ENCODE measurements around the gene SERPINB1.
"Not testable (repeated sequence)": the region's sequence is repeated elsewhere in the genome, so short reads cannot be mapped to it uniquely, and the experiment has no call there.

SERPINB1 gene

DNA sequence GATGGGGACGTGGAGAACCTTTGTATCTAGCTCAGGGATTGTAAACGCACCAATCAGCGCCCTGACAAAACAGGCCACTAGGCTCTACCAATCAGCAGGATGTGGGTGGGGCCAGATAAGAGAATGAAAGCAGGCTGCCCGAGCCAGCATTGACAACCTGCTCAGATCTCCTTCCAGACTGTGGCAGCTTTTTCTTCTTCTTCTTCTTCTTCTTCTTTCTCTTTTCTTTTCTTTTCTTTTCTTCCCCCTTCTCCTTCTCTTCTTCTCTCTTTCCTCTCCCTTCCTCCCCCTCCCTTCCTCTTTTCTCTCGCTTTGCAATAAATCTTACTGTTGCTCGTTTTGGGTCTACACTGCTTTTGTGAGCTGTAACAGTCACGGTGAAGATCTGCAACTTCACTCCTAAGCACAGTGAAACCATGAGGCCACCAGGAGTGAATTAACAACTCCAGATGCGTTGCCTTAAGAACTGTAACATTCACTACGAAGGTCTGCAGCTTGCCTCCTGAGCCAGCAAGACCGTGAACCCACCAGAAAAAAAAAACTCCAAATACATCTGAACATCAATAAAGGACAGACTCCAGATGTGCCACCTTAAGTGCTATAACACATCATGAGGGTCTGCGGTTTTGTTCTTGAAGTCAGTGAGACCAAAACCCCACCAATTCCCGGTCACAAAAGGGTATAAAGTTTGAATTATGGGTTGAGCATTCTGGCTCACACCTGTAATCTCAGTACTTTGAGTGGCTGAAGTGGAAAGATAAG lies 19.6 kb upstream of the SERPINB1 start:
- POLR2A ChIA-PET = no interaction called here
- H3K4me3 ChIP-seq (ENCODE audit: low read depth, low read length) = no peak overlapping the region

DNA sequence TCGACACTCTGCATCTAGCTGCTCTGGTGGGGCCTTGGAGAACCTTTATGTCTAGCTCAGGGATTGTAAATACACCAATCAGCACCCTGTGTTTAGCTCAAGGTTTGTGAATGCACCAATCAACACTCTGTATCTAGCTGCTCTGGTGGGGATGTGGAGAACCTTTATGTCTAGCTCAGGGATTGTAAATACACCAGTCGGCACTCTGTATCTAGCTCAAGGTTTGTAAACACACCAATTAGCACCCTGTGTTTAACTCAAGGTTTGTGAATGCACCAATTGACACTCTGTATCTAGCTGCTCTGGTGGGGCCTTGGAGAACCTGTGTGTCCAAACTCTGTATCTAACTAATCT lies 19.0 kb upstream of the SERPINB1 start:
- CTCF ChIA-PET; H3K4me3 ChIP-seq (ENCODE audit: low read depth, low read length); POLR2A ChIA-PET; DNase-seq (ENCODE audit: low read depth, low spot score): not testable (repeated sequence)

More for the DNA sequence above, 19.6 kb upstream of the SERPINB1 start:
- TF ChIP-seq, protein P1, sequence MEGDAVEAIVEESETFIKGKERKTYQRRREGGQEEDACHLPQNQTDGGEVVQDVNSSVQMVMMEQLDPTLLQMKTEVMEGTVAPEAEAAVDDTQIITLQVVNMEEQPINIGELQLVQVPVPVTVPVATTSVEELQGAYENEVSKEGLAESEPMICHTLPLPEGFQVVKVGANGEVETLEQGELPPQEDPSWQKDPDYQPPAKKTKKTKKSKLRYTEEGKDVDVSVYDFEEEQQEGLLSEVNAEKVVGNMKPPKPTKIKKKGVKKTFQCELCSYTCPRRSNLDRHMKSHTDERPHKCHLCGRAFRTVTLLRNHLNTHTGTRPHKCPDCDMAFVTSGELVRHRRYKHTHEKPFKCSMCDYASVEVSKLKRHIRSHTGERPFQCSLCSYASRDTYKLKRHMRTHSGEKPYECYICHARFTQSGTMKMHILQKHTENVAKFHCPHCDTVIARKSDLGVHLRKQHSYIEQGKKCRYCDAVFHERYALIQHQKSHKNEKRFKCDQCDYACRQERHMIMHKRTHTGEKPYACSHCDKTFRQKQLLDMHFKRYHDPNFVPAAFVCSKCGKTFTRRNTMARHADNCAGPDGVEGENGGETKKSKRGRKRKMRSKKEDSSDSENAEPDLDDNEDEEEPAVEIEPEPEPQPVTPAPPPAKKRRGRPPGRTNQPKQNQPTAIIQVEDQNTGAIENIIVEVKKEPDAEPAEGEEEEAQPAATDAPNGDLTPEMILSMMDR (IDR thresholded peaks at IDR 0.05; ENCODE audit: insufficient read depth, low read length, missing control alignments) = no peak
- DNase-seq (ENCODE audit: low read depth, low spot score) = no peak
- CTCF ChIA-PET = no interaction called here

DNA sequence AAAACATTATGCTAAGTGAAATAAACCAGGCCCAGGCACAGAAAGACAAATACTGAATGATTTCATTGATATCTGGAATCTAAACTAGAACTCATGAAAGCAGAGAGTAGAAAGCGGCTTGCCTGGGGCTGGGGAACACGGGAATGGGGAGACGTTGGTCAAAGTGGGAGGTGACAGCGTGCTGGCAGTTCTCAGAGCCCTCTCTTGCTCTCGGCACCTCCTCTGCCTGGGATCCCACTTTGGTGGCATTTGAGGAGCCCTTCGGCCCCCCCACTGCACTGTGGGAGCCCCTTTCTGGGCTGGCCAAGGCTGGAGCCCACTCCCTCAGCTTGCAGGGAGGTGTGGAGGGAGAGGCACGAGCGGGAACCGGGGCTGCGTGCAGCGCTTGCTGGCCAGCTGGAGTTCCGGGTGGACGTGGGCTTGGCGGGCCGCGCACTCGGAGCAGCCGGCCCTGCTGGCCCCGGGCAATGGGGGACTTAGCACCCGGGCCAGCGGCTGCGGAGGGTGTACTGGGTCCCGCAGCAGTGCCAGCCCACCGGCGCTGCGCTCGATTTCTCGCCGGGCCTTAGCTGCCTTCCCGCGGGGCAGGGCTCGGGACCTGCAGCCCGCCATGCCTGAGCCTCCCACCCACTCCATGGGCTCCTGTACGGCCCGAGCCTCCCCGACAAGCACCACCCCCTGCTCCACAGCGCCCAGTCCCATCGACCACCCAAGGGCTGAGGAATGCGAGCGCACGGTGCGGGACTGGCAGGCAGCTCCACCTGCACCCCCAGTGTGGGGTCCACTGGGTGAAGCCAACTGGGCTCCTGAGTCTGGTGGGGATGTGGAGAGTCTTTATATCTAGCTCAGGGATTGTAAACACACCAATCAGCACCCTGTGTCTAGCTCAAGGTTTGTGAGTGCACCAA lies 18.4 kb upstream of the SERPINB1 start:
- CTCF ChIA-PET = not testable (repeated sequence)

DNA sequence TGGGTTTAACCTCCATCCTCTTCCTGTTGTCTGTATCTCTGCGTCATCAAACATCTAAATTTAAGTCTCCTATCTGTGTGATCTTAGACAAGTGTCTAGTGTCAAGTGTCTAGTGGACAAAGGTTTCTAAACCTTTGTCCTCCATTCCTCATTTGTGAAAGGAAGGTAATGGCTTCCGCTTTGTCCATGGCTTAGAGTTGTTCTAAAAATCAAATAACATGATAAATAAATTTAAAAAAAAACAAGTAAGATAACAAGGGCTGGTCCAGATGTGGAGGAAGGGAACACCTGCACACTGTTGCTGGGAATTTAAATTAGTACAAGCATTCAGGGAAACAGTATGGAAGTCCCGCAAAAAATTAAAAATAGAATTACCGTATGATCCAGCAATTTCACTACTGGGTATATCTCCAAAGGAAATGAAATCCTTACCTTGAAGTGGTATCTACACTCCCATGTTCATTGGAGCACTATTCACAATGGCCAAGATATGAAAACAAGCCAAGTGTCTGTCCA lies 17.6 kb upstream of the SERPINB1 start:
- no peak for DNase-seq (ENCODE audit: low read depth, low spot score)
- CTCF ChIA-PET = interaction anchor here (1.1 to 5.8 kb wide), 4 partner anchors 14 to 90 kb away, joined by 3 to 64 read pairs (median 5); no protein-coding TSS in a partner anchor
- TF ChIP-seq, protein P1 (IDR thresholded peaks at IDR 0.05; ENCODE audit: insufficient read depth, low read length, missing control alignments) = no peak
- H3K4me3 ChIP-seq (ENCODE audit: low read depth, low read length) = no peak overlapping the region
- POLR2A ChIA-PET = no interaction called here

More for the DNA sequence above, 18.4 kb upstream of the SERPINB1 start:
- DNase-seq (ENCODE audit: low read depth, low spot score); H3K4me3 ChIP-seq (ENCODE audit: low read depth, low read length); POLR2A ChIA-PET: not testable (repeated sequence)

DNA sequence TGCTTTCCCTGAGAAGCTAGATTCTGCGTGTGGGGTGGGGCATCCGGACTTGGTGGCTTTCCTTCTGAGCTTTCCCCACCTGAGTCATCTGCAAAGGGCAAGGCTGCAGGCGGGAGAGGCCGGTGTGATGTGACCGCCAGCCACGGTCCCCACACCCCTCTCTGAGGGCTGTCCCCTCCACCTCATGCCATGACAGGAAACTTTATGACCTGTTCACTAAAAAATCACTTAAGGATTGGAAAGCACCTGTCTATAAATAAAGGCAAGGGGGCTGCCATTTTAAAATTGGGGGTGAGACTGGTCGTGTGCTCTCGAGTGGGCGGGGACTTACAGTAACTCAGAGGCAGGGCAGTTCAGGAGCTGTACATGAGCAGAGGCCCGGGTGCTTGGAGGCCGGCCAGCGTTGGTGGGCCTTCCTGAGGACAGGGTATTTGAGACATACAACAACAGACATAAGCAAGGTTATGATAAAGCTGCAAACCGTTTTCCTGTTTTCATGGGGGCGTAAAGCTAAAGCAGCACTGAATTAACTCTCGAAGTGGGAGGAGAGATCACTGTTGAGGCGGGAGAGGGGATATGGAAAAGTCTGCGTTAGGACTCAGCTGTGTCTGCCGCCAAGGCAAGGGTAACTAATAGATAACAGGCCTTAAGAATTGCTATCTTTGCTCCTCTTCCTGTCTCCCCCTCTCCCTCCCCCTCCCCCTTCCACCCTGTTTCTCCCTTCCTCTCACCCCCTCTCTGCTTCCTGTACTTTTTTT lies 16.1 kb upstream of the SERPINB1 start:
- no peak for DNase-seq (ENCODE audit: low read depth, low spot score)
- CTCF ChIA-PET = interaction anchor here (0.9 to 6.1 kb wide), 9 partner anchors 8 to 107 kb away, joined by 3 to 65 read pairs (median 4); partner anchors contain the start of genes MYLK4 and SERPINB1
- TF ChIP-seq, protein P1 (IDR thresholded peaks at IDR 0.05; ENCODE audit: insufficient read depth, low read length, missing control alignments) = no peak
- H3K4me3 ChIP-seq (ENCODE audit: low read depth, low read length) = no peak overlapping the region
- POLR2A ChIA-PET = no interaction called here

DNA sequence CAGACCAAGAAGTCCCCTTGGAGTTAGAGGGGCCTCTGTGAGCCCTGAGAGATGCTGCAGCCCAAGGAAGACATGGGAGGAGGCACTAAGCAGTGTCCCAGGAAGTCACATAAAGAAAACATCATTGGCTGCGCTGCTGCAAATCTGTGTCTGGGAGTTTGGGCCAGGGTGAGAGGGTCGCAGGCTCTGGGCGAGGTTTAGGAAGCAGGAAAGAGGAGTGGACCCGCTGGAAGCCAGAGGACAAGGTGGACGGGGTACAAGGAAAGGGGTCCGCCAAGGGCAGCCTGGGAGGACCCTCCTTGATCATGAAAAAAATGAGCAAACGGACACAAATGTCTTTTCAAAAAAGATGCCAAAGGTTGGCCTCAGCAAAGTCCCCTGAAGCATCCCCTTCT lies 15.5 kb upstream of the SERPINB1 start:
- no peak overlapping the region for H3K4me3 ChIP-seq (ENCODE audit: low read depth, low read length)
- ChIA-PET CTCF (interaction anchor here (0.9 to 6.1 kb wide), 10 partner anchors 9 to 107 kb away, joined by 3 to 65 read pairs (median 6); partner anchors contain the start of genes MYLK4 and SERPINB1), POLR2A (no interaction called here)
- TF ChIP-seq, protein P1 (IDR thresholded peaks at IDR 0.05; ENCODE audit: insufficient read depth, low read length, missing control alignments) = no peak
- no peak for DNase-seq (ENCODE audit: low read depth, low spot score)
